Mesothelial cell of epicardium (in vitro differentiated cells): Measurements from ENCODE around the gene MYH14. TPM values are rescaled to one million over a fixed set of nuclear protein-coding genes. Genes with fewer than 3 reads are reported as not detected.

Source experiments
- DNase-seq, 2 experiments: peaks; one replicate each; pipeline ENCODE4 v3.0.0; 2021; ENCODE audit warnings: low spot score in 2 of 2; ENCODE audit not compliant: unreplicated experiment in 2 of 2
- H3K27ac Mint-ChIP-seq: 2 replicates; pipeline ENCODE4 v1.8.0; 2021; ENCODE audit warnings: mixed read lengths
- H3K27me3 Mint-ChIP-seq: 2 replicates; pipeline ENCODE4 v1.8.0; 2021; ENCODE audit warnings: low read depth, mixed read lengths
- H3K36me3 Mint-ChIP-seq: 2 replicates; pipeline ENCODE4 v1.8.0; 2021; ENCODE audit warnings: mixed read lengths
- H3K4me1 Mint-ChIP-seq: 2 replicates; pipeline ENCODE4 v1.8.0; 2021; ENCODE audit warnings: mixed read lengths
- H3K4me3 Mint-ChIP-seq: 2 replicates; pipeline ENCODE4 v1.8.0; 2021; ENCODE audit warnings: mild to moderate bottlenecking, moderate library complexity, mixed read lengths
- H3K9me3 Mint-ChIP-seq: 2 replicates; pipeline ENCODE4 v1.8.0; 2021; ENCODE audit warnings: mixed read lengths
- total RNA-seq: library from RNA; stranded (reverse); gene quantifications from 3 replicates; pipeline ENCODE4 v1.2.1, GENCODE V29; 2021
- TF ChIP-seq, protein P1 (sequence below): fragments of 200-600 bp; sonication (generic); IDR thresholded peaks from one replicate; pipeline ENCODE4 v1.5.0; 2021; ENCODE audit warnings: antibody characterized with exemption; ENCODE audit not compliant: unreplicated experiment

Gene MYH14
- total RNA-seq, 1 donor from 2014 or later = 52.3 TPM

DNA sequence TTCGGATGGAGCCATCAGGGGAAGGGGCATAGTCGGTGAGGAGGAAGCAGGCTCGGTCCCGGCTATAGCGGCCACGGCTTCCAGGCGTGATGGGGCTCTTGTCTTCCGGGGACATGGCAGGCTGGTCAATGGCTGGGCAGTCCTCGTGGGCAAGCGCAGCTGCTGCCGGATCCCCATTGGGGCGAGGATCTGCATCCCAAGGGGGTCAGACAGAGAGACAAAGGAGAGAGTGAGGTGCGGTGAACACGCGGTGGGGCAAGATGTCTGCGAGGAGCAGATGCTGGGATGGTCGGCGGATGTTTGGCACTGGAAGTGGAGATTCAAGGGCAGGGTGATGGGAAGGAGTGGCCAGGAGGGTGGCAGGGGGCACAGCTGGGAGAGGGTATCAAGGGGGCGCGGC lies 117.2 kb downstream of the MYH14 start:
- Mint-ChIP-seq H3K36me3 (peaks cover 10% of the 10 kb centered on the region), H3K4me1 (peaks cover 15% of the 10 kb centered on the region), H3K4me3 (no peak overlapping the region), H3K27me3 (peaks cover 18% of the 10 kb centered on the region), H3K9me3 (no peaks in the 10 kb centered on the region), H3K27ac (no peak overlapping the region)
- TF ChIP-seq, protein P1, sequence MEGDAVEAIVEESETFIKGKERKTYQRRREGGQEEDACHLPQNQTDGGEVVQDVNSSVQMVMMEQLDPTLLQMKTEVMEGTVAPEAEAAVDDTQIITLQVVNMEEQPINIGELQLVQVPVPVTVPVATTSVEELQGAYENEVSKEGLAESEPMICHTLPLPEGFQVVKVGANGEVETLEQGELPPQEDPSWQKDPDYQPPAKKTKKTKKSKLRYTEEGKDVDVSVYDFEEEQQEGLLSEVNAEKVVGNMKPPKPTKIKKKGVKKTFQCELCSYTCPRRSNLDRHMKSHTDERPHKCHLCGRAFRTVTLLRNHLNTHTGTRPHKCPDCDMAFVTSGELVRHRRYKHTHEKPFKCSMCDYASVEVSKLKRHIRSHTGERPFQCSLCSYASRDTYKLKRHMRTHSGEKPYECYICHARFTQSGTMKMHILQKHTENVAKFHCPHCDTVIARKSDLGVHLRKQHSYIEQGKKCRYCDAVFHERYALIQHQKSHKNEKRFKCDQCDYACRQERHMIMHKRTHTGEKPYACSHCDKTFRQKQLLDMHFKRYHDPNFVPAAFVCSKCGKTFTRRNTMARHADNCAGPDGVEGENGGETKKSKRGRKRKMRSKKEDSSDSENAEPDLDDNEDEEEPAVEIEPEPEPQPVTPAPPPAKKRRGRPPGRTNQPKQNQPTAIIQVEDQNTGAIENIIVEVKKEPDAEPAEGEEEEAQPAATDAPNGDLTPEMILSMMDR = no peak
- no peak for DNase-seq

DNA sequence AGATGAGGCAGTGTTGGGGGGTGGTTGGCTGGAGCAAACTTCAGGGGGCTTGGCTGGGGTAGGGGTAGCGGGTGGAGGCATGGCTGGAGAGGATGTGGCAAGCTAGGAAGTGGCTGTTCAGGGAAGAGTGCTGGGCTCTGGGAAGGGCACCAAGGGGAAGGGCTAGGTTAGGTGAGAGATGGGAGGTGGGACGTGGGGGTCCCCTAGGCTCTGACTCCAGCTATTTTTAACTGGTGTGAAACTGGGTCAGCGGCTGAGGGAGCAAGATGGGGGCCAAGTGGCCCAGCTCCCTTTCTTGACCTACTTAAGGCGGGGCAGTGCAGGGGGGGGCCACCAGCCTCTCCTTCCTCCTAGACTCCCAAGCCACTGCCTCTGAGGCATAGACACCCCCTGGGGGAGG lies 118.4 kb downstream of the MYH14 start:
- Mint-ChIP-seq H3K4me3 (no peak overlapping the region), H3K36me3 (peaks cover 10% of the 10 kb centered on the region), H3K9me3 (no peaks in the 10 kb centered on the region), H3K27me3 (peaks cover 18% of the 10 kb centered on the region), H3K27ac (no peak overlapping the region), H3K4me1 (peaks cover 21% of the 10 kb centered on the region)
- DNase-seq = no peak
- TF ChIP-seq, protein P1 = no peak

DNA sequence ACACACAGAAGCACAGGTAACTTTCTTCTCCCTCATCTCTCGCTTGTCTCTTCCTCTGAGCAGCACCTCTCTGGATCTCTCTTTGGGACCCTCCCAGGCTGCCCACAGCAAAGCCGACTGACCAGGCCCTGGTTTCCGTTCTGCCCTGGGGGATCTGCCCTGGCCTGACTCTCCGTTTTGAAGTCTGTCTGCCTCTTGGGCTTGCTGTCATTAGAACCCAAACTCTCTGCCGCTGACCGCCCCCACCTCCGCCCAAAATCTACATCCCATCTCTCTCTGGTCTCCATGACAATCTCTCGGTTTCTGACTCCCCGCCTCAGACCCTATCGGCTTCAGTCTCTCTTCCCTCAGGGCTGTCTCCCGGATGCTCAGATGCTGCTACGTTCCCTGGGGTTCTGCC lies 118.8 kb downstream of the MYH14 start:
- no peak for DNase-seq
- H3K9me3 Mint-ChIP-seq = no peaks in the 10 kb centered on the region
- H3K36me3 Mint-ChIP-seq = peaks cover 10% of the 10 kb centered on the region
- H3K27ac Mint-ChIP-seq = no peak overlapping the region
- no peak overlapping the region for H3K4me3 Mint-ChIP-seq
- peaks cover 22% of the 10 kb centered on the region for H3K27me3 Mint-ChIP-seq
- H3K4me1 Mint-ChIP-seq = peaks cover 25% of the 10 kb centered on the region
- TF ChIP-seq, protein P1 = no peak

DNA sequence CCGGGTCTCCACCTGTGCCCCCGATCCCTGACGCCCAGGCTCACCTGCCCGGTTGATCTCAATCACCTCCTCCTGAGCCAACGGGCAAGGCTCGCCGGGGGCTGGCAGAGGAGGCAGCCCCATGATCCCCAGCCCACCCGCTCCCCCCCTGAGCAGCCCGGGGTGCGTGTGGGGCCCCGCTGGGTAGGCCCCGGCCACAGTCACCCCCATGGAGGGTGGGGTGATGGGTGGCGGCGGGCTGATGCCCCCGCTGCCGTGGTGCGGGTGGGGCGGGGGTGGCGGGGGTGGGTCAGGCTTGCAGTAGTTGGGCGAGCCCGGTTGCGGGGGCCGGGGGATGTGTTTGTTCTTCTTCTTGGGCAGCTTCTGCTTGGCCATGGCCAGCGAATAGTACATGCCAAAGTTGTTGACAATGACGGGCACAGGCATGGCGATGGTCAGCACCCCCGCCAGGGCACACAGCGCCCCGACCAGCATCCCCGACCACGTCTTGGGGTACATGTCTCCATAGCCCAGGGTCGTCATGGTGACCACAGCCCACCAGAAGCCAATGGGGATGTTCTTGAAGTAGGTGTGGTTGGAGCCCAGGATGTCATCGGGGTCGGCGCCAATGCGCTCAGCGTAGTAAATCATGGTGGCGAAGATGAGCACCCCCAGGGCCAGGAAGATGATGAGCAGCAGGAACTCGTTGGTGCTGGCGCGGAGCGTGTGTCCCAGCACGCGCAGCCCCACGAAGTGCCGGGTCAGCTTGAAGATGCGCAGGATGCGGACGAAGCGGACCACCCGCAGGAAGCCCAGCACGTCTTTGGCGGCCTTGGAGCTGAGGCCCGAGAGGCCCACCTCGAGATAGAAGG lies 119.7 kb downstream of the MYH14 start:
- peaks cover 21% of the 10 kb centered on the region for H3K27me3 Mint-ChIP-seq
- peaks cover 31% of the 10 kb centered on the region for H3K4me1 Mint-ChIP-seq
- no peak for DNase-seq
- H3K36me3 Mint-ChIP-seq = peaks cover 10% of the 10 kb centered on the region
- no peaks in the 10 kb centered on the region for H3K9me3 Mint-ChIP-seq
- no peak overlapping the region for H3K27ac Mint-ChIP-seq
- H3K4me3 Mint-ChIP-seq = no peak overlapping the region
- TF ChIP-seq, protein P1 = no peak

DNA sequence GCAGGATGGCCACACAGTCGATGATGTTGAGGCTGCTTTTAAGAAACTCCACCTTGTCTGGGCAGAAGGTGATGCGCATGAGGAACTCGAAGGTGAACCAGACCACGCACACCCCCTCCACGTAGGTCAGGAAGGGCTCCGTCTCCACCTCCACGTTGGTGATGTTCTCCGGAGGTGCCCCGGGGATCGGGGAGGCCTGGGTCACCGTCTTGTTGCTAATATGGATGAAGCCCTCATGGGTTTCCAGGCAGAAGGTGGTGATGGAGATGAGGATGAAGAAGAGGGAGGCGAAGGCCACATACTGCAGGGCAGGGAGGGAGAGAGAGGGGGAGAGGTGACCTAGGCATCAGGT lies 120.3 kb downstream of the MYH14 start:
- Mint-ChIP-seq H3K9me3 (no peaks in the 10 kb centered on the region), H3K27me3 (peaks cover 21% of the 10 kb centered on the region), H3K36me3 (peaks cover 10% of the 10 kb centered on the region), H3K27ac (no peak overlapping the region), H3K4me1 (peaks cover 31% of the 10 kb centered on the region), H3K4me3 (no peak overlapping the region)
- TF ChIP-seq, protein P1 = no peak
- DNase-seq = no peak

DNA sequence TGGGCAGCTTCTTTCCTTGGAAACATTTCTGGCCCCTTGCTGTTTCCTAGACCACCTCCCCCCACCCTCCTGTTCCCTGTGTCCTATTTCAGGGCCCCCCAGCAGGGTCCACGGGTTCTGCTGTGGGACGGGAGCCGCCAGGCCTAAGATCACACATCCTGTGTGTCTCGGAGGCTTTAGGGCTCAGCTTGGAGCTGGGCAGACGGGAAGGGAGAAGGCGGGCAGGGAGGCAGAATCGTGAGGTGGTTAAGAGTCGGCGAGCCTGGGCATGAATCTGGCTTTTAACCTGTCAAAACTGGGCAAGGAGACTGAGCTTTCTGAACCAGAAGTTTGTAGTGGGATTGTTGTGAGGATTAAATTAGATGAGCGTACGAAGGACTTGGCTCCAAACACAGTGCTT lies 120.9 kb downstream of the MYH14 start:
- Mint-ChIP-seq H3K4me1 (peaks cover 32% of the 10 kb centered on the region), H3K36me3 (peaks cover 7% of the 10 kb centered on the region), H3K27ac (no peak overlapping the region), H3K27me3 (peaks cover 23% of the 10 kb centered on the region), H3K9me3 (no peaks in the 10 kb centered on the region), H3K4me3 (peak overlapping the region; percentile 26)
- TF ChIP-seq, protein P1 = no peak
- no peak for DNase-seq
